AML-193 (cell line): ENCODE measurements around the gene HINT3.
"Not testable (repeated sequence)": the region's sequence is repeated elsewhere in the genome, so short reads cannot be mapped to it uniquely, and the experiment has no call there.

Experiments used
- DNase-seq, 2 experiments: peaks; one replicate each; lab custom pipeline; 2025; lab: John Stamatoyannopoulos, UW

The HINT3 gene

GRCh38 chr6:126002755-126003679 lies 46.4 kb downstream of the HINT3 start:
- no peak for DNase-seq

- DNase-seq: no peak
These were observed 51.2 kb downstream of the HINT3 start for GRCh38 chr6:126007800-126008199.

- DNase-seq: no peak
These were observed 53.5 kb downstream of the HINT3 start for GRCh38 chr6:126010040-126010439.

- no peak for DNase-seq
These were observed 59.3 kb downstream of the HINT3 start for GRCh38 chr6:126015863-126016262.

- DNase-seq: no peak
These were observed 60.0 kb downstream of the HINT3 start for GRCh38 chr6:126016591-126016990.

GRCh38 chr6:126017668-126018067 lies 61.1 kb downstream of the HINT3 start:
- no peak for DNase-seq

- no peak for DNase-seq
These were observed 63.9 kb downstream of the HINT3 start for GRCh38 chr6:126020305-126021050.

- DNase-seq: not testable (repeated sequence)
These were observed 66.9 kb downstream of the HINT3 start for GRCh38 chr6:126023474-126023873.

- DNase-seq: no peak
These were observed 69.4 kb downstream of the HINT3 start for GRCh38 chr6:126026001-126026400.

- DNase-seq: no peak
These were observed 71.0 kb downstream of the HINT3 start for GRCh38 chr6:126027601-126028000.
